Epithelial cell of proximal tubule (primary cell): ENCODE data around the gene RPL13A. TPM values are rescaled to one million over a fixed set of nuclear protein-coding genes. Genes with fewer than 3 reads are reported as not detected.

Source experiments
- DNase-seq: peaks from one replicate; pipeline ENCODE4 v3.0.0-alpha.2; 2011; ENCODE audit warnings: low read depth
- H3K4me3 ChIP-seq: 2 replicates; pipeline ENCODE4 v1.5.1; 2011; ENCODE audit warnings: low read depth, mild to moderate bottlenecking, low read length
- total RNA-seq: library from RNA; depleted of rRNA; stranded (reverse); fragments of >200 nt; gene quantifications from 2 replicates; pipeline ENCODE4 v1.2.3, GENCODE V29; 2015
- TF ChIP-seq, protein P1 (sequence below): conservative IDR thresholded peaks from 2 replicates; pipeline ENCODE4 v1.5.1; 2012; ENCODE audit warnings: low read depth, mild to moderate bottlenecking, low read length

RPL13A gene
- total RNA-seq, 1 donor from 2014 or later: 3,343 TPM

GRCh38 chr19:49491804-49492572 lies 4.6 kb downstream of the RPL13A start:
- TF ChIP-seq, protein P1, sequence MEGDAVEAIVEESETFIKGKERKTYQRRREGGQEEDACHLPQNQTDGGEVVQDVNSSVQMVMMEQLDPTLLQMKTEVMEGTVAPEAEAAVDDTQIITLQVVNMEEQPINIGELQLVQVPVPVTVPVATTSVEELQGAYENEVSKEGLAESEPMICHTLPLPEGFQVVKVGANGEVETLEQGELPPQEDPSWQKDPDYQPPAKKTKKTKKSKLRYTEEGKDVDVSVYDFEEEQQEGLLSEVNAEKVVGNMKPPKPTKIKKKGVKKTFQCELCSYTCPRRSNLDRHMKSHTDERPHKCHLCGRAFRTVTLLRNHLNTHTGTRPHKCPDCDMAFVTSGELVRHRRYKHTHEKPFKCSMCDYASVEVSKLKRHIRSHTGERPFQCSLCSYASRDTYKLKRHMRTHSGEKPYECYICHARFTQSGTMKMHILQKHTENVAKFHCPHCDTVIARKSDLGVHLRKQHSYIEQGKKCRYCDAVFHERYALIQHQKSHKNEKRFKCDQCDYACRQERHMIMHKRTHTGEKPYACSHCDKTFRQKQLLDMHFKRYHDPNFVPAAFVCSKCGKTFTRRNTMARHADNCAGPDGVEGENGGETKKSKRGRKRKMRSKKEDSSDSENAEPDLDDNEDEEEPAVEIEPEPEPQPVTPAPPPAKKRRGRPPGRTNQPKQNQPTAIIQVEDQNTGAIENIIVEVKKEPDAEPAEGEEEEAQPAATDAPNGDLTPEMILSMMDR: no peak
- no peak for DNase-seq
- H3K4me3 ChIP-seq: no peak overlapping the region

- no peak overlapping the region for H3K4me3 ChIP-seq
- TF ChIP-seq, protein P1: no peak
- no peak for DNase-seq
Observed at GRCh38 chr19:49492573-49493405, 5.4 kb downstream of the RPL13A start.

DNA sequence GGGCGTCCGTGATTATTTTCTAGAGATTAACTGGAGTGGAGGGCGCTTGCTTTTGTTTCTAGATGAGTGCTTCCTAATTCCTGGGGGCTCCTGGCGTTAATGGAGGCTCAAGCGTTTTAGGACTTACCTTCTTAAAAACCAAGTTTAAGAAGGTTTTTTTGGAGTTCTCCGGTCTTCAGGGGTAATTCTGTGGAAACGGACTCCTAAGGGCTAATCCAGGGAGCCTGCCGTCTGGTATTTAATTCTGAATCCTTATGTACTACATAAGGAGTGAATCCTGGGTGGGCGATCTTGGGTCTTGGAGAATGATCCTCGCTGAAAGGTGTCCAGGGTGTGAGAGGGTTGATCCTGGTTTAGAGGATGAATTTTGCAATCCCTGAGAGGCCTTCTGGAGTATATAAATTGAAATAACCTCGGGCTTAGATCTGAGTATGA lies 9.2 kb downstream of the RPL13A start:
- H3K4me3 ChIP-seq: peak overlapping the region; percentile 80
- TF ChIP-seq, protein P1: no peak
- no peak for DNase-seq

DNA sequence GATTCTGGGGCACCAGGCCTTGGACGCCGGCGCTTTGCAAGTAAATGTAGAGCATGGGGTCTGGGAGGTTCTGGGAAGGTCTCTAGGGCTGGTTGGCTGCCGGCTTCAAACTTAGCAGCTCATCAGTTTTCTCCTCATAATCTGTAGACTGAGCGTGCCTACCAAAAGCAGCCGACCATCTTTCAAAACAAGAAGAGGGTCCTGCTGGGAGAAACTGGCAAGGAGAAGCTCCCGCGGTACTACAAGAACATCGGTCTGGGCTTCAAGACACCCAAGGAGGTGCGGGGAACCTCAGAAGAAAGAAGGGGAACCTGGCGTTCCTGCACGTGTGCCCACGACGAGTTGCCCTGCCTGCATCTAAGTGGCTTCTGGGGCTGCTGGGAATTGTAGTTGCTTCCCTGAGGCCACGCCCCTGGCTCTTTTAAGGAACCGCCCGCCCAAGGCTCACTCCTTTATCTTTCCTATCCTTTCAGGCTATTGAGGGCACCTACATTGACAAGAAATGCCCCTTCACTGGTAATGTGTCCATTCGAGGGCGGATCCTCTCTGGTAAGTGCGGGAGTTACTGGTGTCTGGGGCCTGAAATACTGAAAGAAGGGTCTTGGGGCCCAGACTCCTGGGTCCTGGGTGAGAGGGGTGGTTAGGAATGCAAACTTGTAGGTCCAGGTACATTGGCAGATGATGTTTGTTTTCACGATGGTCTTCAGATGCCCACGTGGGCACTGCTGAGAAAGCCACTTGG lies 9.8 kb downstream of the RPL13A start:
- peak overlapping the region; percentile 80 for H3K4me3 ChIP-seq
- no peak for DNase-seq
- TF ChIP-seq, protein P1: no peak

- H3K4me3 ChIP-seq: peak overlapping the region; percentile 80
Observed at GRCh38 chr19:49497789-49498103, 10.3 kb downstream of the RPL13A start.

DNA sequence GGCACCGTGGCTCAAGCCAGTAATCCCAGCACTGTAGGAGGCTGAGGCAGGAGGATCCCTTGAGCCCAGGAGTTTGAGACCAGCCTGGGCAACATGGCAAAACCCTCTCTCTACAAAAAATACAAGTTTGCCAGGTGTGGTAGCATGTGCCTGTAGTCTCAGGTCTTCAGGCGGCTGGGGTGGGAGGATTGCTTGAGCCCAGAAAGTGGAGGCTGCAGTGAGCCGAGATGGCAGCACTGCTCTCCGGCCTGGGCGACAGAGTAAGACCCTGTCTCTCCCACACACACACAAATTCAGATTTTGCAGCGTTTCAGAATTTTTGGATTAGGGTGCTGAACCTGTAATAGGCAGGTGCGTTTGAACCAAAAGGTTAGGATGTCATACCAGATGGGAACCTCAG lies 11.1 kb downstream of the RPL13A start:
- DNase-seq: no peak
- TF ChIP-seq, protein P1: no peak
- H3K4me3 ChIP-seq: no peak overlapping the region

More at GRCh38 chr19:49497789-49498103, 10.3 kb downstream of the RPL13A start:
- DNase-seq: no peak
- TF ChIP-seq, protein P1: no peak
